ENCODE measurements around the gene FUZ.

DNA sequence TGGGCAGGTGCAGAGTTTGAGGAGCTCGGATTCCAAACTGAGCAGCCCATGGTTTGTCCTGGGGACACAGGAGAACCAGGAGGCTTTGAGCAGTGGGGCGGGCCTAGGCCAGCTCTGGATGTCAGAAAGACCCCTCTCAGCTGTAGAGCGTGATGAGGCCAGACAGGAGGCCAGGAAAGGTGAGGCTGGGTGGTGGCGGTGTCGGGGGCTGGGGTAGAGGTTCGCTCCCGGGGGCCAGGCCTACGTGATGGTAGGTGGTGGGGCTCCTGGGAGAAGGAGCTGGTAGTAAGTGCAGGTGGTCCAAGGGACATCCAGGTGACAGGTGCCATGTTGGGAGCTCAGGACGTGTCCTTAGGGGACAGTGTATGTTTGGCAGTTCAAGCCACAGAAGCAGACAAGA, 24.3 kb upstream of the FUZ start:
- TF ChIP-seq, protein P1, sequence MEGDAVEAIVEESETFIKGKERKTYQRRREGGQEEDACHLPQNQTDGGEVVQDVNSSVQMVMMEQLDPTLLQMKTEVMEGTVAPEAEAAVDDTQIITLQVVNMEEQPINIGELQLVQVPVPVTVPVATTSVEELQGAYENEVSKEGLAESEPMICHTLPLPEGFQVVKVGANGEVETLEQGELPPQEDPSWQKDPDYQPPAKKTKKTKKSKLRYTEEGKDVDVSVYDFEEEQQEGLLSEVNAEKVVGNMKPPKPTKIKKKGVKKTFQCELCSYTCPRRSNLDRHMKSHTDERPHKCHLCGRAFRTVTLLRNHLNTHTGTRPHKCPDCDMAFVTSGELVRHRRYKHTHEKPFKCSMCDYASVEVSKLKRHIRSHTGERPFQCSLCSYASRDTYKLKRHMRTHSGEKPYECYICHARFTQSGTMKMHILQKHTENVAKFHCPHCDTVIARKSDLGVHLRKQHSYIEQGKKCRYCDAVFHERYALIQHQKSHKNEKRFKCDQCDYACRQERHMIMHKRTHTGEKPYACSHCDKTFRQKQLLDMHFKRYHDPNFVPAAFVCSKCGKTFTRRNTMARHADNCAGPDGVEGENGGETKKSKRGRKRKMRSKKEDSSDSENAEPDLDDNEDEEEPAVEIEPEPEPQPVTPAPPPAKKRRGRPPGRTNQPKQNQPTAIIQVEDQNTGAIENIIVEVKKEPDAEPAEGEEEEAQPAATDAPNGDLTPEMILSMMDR (IDR thresholded peaks at IDR 0.05) = no peak
- no peak for TF ChIP-seq RAD21 (IDR thresholded peaks at IDR 0.05; ENCODE audit: low read length)
- TF ChIP-seq, protein P2, sequence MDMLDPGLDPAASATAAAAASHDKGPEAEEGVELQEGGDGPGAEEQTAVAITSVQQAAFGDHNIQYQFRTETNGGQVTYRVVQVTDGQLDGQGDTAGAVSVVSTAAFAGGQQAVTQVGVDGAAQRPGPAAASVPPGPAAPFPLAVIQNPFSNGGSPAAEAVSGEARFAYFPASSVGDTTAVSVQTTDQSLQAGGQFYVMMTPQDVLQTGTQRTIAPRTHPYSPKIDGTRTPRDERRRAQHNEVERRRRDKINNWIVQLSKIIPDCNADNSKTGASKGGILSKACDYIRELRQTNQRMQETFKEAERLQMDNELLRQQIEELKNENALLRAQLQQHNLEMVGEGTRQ (IDR thresholded peaks at IDR 0.05; ENCODE audit: borderline replicate concordance, low read depth, low read length) = no peak
- no peak for TF ChIP-seq POLR2AphosphoS5 (IDR thresholded peaks at IDR 0.05; ENCODE audit: low read depth, low read length)
- no peak for TF ChIP-seq NFIC (IDR thresholded peaks at IDR 0.05; ENCODE audit: borderline replicate concordance)
- TF ChIP-seq NRF1 (IDR thresholded peaks at IDR 0.05; ENCODE audit: low read depth, low read length) = no peak

Data from SK-N-SH (cell line).